GM12865 (cell line): ENCODE results near the gene MAPK7.

Source experiments
- DNase-seq: peaks from one replicate; pipeline ENCODE4 v3.0.0; 2010; ENCODE audit warnings: low read depth
- H3K4me3 ChIP-seq: 2 replicates; pipeline ENCODE4 v1.5.1; 2011; ENCODE audit warnings: mild to moderate bottlenecking, low read depth, low read length, control low read depth
- CTCF ChIP-seq: IDR thresholded peaks from 2 replicates; pipeline ENCODE4 v1.5.1; 2011; ENCODE audit warnings: low read length, control low read depth, low read depth, inconsistent platforms; ENCODE audit not compliant: insufficient read depth; ENCODE audit errors: missing control alignments

MAPK7 gene

GRCh38 chr17:19337712-19338023 is 40.6 kb upstream of the MAPK7 start:
- DNase-seq, result no peak
- no peak overlapping the region for H3K4me3 ChIP-seq
- TF ChIP-seq CTCF, result no peak

- TF ChIP-seq CTCF, result peak; percentile 77
- no peak overlapping the region for H3K4me3 ChIP-seq
- DNase-seq, result peak; percentile 81
These were observed 40.0 kb upstream of the MAPK7 start for GRCh38 chr17:19338031-19338990.

GRCh38 chr17:19339341-19339815 is 38.9 kb upstream of the MAPK7 start:
- H3K4me3 ChIP-seq, result no peak overlapping the region
- no peak for DNase-seq
- TF ChIP-seq CTCF, result no peak

- no peak for DNase-seq
- no peak for TF ChIP-seq CTCF
- no peak overlapping the region for H3K4me3 ChIP-seq
These were observed 37.1 kb upstream of the MAPK7 start for GRCh38 chr17:19341211-19341631.

- no peak overlapping the region for H3K4me3 ChIP-seq
- no peak for DNase-seq
- TF ChIP-seq CTCF, result no peak
These were observed 36.4 kb upstream of the MAPK7 start for GRCh38 chr17:19341641-19342610.

- TF ChIP-seq CTCF, result no peak
- no peak overlapping the region for H3K4me3 ChIP-seq
- DNase-seq, result no peak
These were observed 35.6 kb upstream of the MAPK7 start for GRCh38 chr17:19342611-19343255.
